GM10847 (cell line): ENCODE data around the gene IL31.

ENCODE experiments used
- POLR2A ChIP-seq: IDR thresholded peaks from 2 replicates; pipeline ENCODE4 v1.6.1; 2011; ENCODE audit not compliant: insufficient read length; ENCODE audit errors: extremely low read depth

IL31 gene

DNA sequence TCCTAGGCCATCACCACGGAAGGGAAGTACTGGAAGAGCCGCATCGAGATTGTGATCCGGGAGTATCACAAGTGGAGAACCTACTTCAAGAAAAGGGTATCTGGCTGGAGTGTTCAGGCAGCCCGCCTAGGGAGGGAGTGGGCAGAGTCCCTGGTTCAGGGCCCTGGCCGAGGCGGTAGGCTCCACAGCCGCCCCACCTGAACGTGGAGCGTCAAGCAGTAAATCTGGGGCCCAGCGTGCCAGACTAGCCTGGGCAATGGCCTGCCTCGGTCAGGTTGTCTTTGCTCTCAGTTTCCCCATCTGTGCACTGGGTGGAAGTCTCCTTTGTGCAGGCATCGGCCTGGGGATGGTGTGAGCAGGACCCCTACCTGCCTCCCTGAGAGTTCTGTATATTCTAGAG, 44.9 kb downstream of the IL31 start:
- no peak for TF ChIP-seq POLR2A

DNA sequence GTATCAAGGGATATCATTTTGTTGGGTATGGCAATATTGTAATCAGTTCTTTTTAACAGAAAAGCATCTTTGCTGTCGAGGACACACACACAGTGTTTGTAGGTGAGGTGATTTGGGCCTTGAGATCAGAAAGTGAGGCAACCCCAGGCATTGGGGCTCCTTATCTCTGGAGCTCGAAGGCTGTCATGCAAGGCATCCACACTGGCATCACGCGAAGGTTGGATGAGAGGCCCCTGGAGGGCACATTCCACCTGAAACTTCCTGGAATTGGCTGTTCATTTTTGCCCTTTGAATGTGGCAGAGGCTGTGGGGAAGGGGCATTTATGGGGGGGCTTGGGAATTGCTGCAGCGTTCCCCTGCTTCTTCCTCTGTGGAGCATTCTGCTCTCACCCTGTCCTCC, 45.5 kb downstream of the IL31 start:
- no peak for TF ChIP-seq POLR2A

DNA sequence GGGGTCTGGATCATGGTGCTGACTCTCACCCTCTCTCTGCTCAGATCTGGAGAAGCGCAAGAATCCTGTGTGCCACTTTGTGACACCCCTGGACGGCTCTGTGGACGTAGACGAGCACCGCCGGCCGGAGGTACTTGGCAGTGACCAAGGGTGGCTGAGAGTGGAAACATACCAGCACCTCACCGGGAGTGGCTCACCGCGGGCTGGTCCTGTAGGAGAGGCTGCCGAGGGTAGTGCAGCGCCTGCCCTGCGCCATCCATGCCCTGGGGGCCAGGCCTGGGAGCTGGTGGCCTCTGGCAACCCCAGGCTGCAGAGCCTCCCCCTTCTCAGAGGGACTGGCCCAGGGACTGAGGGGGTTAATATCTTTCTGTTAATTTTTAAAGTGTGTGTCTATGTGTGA, 46.2 kb downstream of the IL31 start:
- TF ChIP-seq POLR2A, result no peak

DNA sequence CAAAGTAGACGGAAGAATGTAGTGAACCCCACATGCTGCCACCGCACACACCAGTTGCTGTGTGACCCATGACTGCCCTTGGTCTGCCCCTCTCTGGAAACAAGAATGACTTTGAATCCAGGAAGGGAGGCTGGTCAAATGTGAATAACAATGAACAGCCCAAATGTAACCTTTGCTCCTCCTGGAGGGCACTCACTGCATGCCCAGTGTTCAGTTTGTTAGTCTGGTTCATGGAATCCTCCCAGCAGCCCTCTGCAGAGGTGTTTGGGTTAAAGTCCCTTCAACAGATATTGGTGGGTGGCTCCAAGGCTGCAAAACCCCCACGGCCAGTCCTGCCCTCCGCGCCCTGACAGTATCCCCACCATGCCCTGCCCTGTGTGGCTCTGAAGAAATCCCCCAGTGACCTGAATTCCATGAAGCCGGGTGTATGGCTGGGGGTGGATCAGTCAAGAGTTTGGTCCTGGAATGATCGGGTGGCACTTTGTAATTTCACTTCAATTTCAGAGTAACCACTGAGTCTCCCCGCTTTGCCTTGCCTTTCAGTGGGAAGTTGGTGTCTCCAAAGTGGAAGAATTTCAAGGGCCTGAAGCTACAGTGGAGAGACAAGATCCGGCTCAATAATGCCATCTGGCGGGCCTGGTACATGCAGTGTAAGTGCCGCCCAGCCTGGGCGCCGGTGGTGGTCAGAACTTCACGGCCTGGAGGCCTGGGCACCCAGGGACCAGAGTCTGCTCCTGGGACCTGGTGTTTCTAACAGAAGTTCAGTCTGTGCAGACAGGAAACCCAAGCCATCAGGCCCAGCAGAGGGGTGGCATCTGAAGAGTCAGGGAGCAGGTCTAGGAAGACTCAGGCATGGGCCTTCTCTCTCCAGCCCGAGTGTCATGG, 47.1 kb downstream of the IL31 start:
- TF ChIP-seq POLR2A, result no peak

DNA sequence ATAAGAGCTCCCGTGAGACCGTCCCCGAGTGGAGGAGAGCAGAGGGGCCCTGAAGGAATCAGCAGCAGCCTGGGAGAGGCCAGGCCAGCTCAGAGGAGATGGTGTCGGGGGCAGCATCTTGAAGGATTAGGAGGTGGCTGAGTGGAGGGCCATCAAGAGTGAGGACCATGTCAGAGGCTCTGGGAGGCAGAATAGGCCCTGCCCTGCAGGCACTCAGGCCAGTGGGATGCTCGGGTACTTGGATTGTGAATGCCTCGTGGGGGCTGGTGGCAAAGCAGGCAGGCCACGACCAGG, 47.7 kb downstream of the IL31 start:
- TF ChIP-seq POLR2A, result no peak

DNA sequence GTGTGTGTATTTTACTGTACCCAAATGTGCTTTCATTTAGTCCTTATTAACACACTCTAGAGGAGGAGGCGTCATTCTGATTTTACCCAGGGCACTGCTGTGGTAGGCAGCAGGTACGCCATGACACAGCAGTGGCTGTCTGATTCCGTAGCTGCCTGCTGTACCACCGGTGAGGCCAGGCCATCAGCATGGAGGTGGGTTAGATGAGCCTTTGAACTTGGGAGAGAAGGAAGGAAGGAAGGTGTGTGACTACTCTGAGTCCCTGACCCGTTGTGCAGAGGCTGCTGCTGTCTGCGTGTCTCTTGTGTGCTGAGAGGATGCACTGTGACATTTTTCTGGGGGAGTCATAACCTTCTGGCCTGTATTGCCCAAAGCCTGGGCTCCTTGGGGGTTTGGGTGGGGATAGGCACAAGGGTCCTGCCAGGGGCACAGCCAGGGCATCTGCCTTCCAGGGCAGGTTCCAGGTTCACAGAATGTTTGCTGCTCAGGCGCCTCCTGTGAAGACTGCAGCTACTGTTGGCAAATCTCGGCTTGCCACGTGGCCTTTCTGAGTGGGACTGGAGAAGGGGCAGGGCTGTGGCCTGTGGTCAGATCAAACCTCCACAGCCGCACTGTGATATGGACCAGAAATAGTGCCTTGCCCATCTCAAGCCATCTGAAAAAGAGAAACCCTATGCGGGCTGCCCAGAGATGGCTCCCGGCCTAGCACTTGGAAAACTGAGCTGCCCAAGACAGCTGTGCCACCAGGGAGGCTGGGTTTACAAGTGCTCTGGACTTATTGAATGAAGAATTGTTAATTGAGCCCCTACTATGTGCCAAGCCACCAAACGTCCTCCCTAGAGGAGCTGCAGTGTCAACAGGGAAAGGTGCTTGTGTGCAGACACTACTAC, 48.3 kb downstream of the IL31 start:
- TF ChIP-seq POLR2A, result no peak

DNA sequence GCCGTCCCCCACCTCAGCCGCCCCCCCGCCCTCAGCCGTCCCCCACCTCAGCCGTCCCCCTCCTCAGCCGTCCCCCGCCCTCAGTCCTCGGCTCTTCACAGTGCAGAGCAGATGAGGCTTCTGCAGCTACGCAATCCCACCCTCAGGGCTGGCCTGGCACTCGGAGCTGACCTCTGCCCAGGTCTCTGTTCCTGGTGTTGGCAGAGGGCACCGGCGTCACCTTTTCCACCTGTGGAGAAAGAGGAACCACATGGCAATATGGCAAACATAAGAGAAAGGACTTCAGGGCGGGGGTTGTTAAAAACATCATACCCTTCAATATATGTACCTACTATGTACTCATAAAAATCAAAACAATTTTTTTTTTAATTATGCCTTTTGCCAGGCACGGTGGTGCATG, 49.7 kb downstream of the IL31 start:
- no peak for TF ChIP-seq POLR2A

DNA sequence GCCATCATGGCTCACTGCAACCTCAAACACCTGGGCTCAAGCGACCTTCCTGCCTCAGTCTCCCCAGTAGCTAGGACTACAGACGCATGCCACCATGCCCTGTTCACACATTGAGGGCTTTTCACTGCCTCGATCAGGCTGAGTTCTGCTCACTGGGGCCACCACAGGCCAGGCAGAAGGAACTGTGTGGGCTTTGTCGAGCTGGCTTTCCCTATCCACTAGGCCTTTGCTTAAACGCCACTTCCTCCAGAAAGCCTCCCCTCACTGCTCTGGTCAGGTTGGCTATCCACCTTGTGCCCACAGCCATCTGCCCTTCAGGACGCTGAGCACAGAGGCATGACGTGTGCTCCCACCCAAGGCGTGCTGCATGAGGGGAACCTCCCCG, 50.3 kb downstream of the IL31 start:
- no peak for TF ChIP-seq POLR2A

DNA sequence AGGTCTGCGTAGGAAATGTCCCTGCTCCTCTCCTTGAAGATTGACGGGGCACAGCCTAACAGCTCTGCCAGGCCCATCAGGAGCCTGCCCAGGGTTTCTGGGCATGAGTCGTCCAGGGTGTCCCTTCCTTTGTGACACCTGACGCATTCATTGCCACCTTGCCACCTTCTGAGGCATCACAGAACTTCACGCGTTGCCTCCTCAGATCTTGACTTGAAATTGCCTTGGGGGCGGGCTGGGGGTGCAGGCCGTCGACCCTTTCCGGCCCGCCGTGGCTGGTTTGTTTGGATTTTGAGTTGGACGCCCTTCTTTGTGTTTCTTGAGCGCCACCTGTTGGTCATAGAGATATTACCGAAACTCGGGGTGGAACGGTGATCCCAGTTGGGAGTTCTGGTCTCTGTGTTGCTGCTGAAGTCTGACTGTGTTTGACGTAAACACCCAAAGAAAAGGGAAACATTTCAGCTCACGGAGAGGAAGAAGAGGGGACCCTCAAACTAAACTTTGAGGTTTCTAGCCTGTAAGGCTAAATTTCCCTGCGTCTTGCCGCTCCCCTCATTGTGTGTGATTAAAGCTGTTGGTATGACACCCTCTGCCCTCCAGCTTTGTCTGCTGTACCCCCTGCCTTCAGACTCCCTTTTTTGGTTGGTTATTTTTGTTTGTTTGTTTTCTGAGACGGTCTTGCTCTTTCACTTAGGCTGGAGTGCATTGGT, 50.8 kb downstream of the IL31 start:
- TF ChIP-seq POLR2A, result no peak
